CD8-positive, alpha-beta memory T cell (primary cell): ENCODE measurements around the gene ONECUT2. TPM values are rescaled to one million over a fixed set of nuclear protein-coding genes. Genes with fewer than 3 reads are reported as not detected.

Experiments used
- CTCF ChIA-PET: fragments of 350-600 bp; sonication (Branson Sonifier 250); formaldehyde crosslinking; loops from one replicate; lab custom pipeline; 2021; ENCODE audit warnings: antibody characterized with exemption; lab: Charles Lee
- POLR2A ChIA-PET: fragments of 350-600 bp; sonication (Branson Sonifier 250); formaldehyde crosslinking; loops from one replicate; lab custom pipeline; 2021; ENCODE audit warnings: antibody characterized with exemption; lab: Charles Lee
- DNase-seq, 5 donors: peaks; one replicate each; pipeline versions ENCODE4 v3.0.0 to v3.0.0-alpha.2; 2020 to 2022; ENCODE audit warnings: mixed read lengths in 1 of 5
- H3K27ac ChIP-seq: one replicate; pipeline ENCODE4 v1.7.0; 2013; ENCODE audit warnings: low read depth, mild to moderate bottlenecking, low read length, moderate library complexity
- H3K27me3 ChIP-seq: 2 replicates; pipeline ENCODE4 v1.7.0; 2013; ENCODE audit warnings: low read length, mild to moderate bottlenecking; ENCODE audit not compliant: insufficient read depth, poor library complexity, severe bottlenecking
- H3K36me3 ChIP-seq: 2 replicates; pipeline ENCODE4 v1.7.0; 2013; ENCODE audit warnings: mild to moderate bottlenecking, low read length, moderate library complexity; ENCODE audit not compliant: insufficient read depth
- H3K4me1 ChIP-seq: 2 replicates; pipeline ENCODE4 v1.7.0; 2013; ENCODE audit warnings: mild to moderate bottlenecking, low read length, moderate library complexity; ENCODE audit not compliant: insufficient read depth
- H3K4me3 ChIP-seq: 2 replicates; pipeline ENCODE4 v1.7.0; 2013; ENCODE audit warnings: mild to moderate bottlenecking, low read length
- H3K9me3 ChIP-seq: 2 replicates; pipeline ENCODE4 v1.7.0; 2013; ENCODE audit warnings: mild to moderate bottlenecking, low read length
- H3K27ac Mint-ChIP-seq, 8 donors: one replicate each; pipeline ENCODE4 v1.8.0; 2020 to 2021; ENCODE audit warnings: mixed read lengths in 8 of 8, mild to moderate bottlenecking in 6 of 8, inconsistent platforms in 3 of 8, moderate library complexity in 3 of 8
- H3K27me3 Mint-ChIP-seq, 2 donors: one replicate each; pipeline ENCODE4 v1.8.0; 2020 to 2021; ENCODE audit warnings: mixed read lengths in 2 of 2, mild to moderate bottlenecking in 1 of 2, moderate library complexity in 1 of 2
- H3K36me3 Mint-ChIP-seq, 3 donors: one replicate each; pipeline ENCODE4 v1.8.0; 2020 to 2021; ENCODE audit warnings: mixed read lengths in 3 of 3, inconsistent platforms in 1 of 3, mild to moderate bottlenecking in 1 of 3
- H3K4me1 Mint-ChIP-seq, 3 donors: one replicate each; pipeline ENCODE4 v1.8.0; 2020 to 2021; ENCODE audit warnings: mixed read lengths in 3 of 3, inconsistent platforms in 1 of 3, mild to moderate bottlenecking in 1 of 3
- H3K4me3 Mint-ChIP-seq, 7 donors: one replicate each; pipeline ENCODE4 v1.8.0; 2020 to 2021; ENCODE audit warnings: mixed read lengths in 7 of 7, mild to moderate bottlenecking in 6 of 7, moderate library complexity in 4 of 7, inconsistent platforms in 2 of 7
- H3K9me3 Mint-ChIP-seq, 5 donors: one replicate each; pipeline ENCODE4 v1.8.0; 2020 to 2022; ENCODE audit warnings: mixed read lengths in 5 of 5, mild to moderate bottlenecking in 3 of 5, moderate library complexity in 2 of 5, inconsistent platforms in 1 of 5
- polyA plus RNA-seq: library from polyadenylated mRNA; unstranded; fragments of 300-500 nt; fragmentation: Illumina TruSeq; gene quantifications from one replicate; pipeline ENCODE4 v1.2.3, GENCODE V29; 2021
- total RNA-seq, 2 experiments: library from RNA; stranded (reverse); gene quantifications; one replicate each; pipeline ENCODE4 v1.2.3, GENCODE V29; 2021

ONECUT2 gene
- total and polyA plus RNA-seq, 3 experiments from 2014 or later = not detected

DNA sequence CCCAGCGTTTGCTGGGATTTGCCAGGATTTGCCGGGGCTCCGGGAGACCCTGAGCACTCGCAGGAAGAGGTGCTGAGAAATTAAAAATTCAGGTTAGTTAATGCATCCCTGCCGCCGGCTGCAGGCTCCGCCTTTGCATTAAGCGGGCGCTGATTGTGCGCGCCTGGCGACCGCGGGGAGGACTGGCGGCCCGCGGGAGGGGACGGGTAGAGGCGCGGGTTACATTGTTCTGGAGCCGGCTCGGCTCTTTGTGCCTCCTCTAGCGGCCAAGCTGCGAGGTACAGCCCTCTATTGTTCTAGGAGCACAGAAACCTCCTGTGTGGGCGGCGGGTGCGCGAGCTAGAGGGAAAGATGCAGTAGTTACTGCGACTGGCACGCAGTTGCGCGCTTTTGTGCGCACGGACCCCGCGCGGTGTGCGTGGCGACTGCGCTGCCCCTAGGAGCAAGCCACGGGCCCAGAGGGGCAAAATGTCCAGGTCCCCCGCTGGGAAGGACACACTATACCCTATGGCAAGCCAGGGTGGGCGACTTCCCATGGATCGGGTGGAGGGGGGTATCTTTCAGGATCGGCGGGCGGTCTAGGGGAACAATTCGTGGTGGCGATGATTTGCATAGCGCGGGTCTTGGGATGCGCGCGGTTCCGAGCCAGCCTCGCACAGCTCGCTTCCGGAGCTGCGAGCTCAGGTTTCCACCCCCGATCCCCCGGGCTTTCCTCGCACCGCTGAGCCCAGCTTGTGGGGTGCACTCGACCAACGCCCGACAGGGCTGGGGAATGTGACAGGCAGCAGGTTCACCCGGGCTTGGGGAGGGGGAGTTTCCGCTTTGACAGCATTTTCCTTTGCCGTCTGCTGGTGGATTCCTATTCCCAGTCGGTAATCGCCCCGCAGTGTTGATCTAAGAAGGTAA lies 2.8 kb downstream of the ONECUT2 start:
- H3K27ac Mint-ChIP-seq = peak overlapping the region in 1 of 8 donors; percentile 30
- no peak overlapping the region for H3K27ac ChIP-seq
- no peak overlapping the region for H3K4me3 ChIP-seq
- H3K27me3 ChIP-seq = peaks cover 58% of the 10 kb centered on the region
- ChIA-PET CTCF (no interaction called here), POLR2A (no interaction called here)
- peaks cover 71 to 83% of the 10 kb centered on the region in 2 donors for H3K27me3 Mint-ChIP-seq
- DNase-seq = no peak
- no peaks in the 10 kb centered on the region for H3K9me3 ChIP-seq
- peak overlapping the region in 4 of 7 donors; percentile 9 to 60 (median 26) for H3K4me3 Mint-ChIP-seq
- H3K9me3 Mint-ChIP-seq = peaks cover 0 to 14% (median 2%) of the 10 kb centered on the region in 5 donors
- no peaks in the 10 kb centered on the region for H3K36me3 Mint-ChIP-seq
- H3K36me3 ChIP-seq = no peaks in the 10 kb centered on the region
- H3K4me1 Mint-ChIP-seq = peaks cover 33 to 55% (median 36%) of the 10 kb centered on the region in 3 donors
- H3K4me1 ChIP-seq = peaks cover 12% of the 10 kb centered on the region

- no peak overlapping the region for H3K27ac ChIP-seq
- Mint-ChIP-seq H3K4me3 (peak overlapping the region in 5 of 7 donors; percentile 9 to 52 (median 28)), H3K27ac (peak overlapping the region in 1 of 8 donors; percentile 30), H3K4me1 (peaks cover 30 to 55% (median 33%) of the 10 kb centered on the region in 3 donors), H3K27me3 (peaks cover 67 to 83% of the 10 kb centered on the region in 2 donors), H3K36me3 (no peaks in the 10 kb centered on the region), H3K9me3 (peaks cover 0 to 8% (median 2%) of the 10 kb centered on the region in 5 donors)
- CTCF ChIA-PET = no interaction called here
- POLR2A ChIA-PET = no interaction called here
- DNase-seq = no peak
- no peaks in the 10 kb centered on the region for H3K9me3 ChIP-seq
- no peak overlapping the region for H3K4me3 ChIP-seq
- peaks cover 12% of the 10 kb centered on the region for H3K4me1 ChIP-seq
- peaks cover 52% of the 10 kb centered on the region for H3K27me3 ChIP-seq
- no peaks in the 10 kb centered on the region for H3K36me3 ChIP-seq
Measured at GRCh38 chr18:57438743-57439608, 3.8 kb downstream of the ONECUT2 start.

DNA sequence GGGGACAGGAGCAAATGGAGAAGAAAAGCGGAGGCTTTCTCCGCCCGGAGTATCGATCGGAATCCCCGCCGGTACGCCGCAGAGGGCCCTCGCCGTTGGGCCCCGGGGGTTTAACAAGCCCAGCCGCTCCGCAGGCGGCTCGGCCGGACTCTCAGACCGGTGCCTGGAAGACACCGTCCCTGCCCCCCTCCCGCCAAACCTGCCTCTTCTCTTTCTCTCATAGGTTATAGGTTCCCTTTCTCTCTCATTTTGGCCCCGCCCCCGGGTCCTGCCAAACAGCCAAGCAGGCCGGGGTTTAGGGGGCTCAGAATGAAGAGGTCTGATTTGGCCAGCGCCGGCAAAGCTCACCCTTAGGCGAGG lies 4.4 kb downstream of the ONECUT2 start:
- no peaks in the 10 kb centered on the region for H3K36me3 ChIP-seq
- no peak overlapping the region for H3K27ac Mint-ChIP-seq
- H3K4me3 ChIP-seq = no peak overlapping the region
- peaks cover 9% of the 10 kb centered on the region for H3K4me1 ChIP-seq
- H3K36me3 Mint-ChIP-seq = no peaks in the 10 kb centered on the region
- DNase-seq = no peak
- peak overlapping the region in 2 of 7 donors; percentile 9 to 52 for H3K4me3 Mint-ChIP-seq
- POLR2A ChIA-PET = no interaction called here
- peaks cover 27 to 51% (median 27%) of the 10 kb centered on the region in 3 donors for H3K4me1 Mint-ChIP-seq
- H3K9me3 Mint-ChIP-seq = peaks cover 0 to 6% (median 2%) of the 10 kb centered on the region in 5 donors
- peaks cover 49% of the 10 kb centered on the region for H3K27me3 ChIP-seq
- no peak overlapping the region for H3K27ac ChIP-seq
- no peaks in the 10 kb centered on the region for H3K9me3 ChIP-seq
- peaks cover 66 to 82% of the 10 kb centered on the region in 2 donors for H3K27me3 Mint-ChIP-seq
- CTCF ChIA-PET = no interaction called here

- Histone ChIP-seq H3K9me3 (no peaks in the 10 kb centered on the region), H3K27ac (no peak overlapping the region), H3K27me3 (peaks cover 46% of the 10 kb centered on the region), H3K36me3 (no peaks in the 10 kb centered on the region), H3K4me1 (peaks cover 7% of the 10 kb centered on the region), H3K4me3 (no peak overlapping the region)
- CTCF ChIA-PET = no interaction called here
- Mint-ChIP-seq H3K4me3 (peak overlapping the region in 1 of 7 donors; percentile 66), H3K9me3 (peaks cover 0 to 7% (median 2%) of the 10 kb centered on the region in 5 donors), H3K27ac (peak overlapping the region in 1 of 8 donors; percentile 86), H3K27me3 (peaks cover 70 to 82% of the 10 kb centered on the region in 2 donors), H3K36me3 (no peaks in the 10 kb centered on the region), H3K4me1 (peaks cover 25 to 47% (median 26%) of the 10 kb centered on the region in 3 donors)
- DNase-seq = no peak
- POLR2A ChIA-PET = no interaction called here
Measured at GRCh38 chr18:57439985-57440330, 4.8 kb downstream of the ONECUT2 start.

GRCh38 chr18:57440331-57441070 lies 5.3 kb downstream of the ONECUT2 start:
- ChIA-PET CTCF (no interaction called here), POLR2A (no interaction called here)
- Mint-ChIP-seq H3K4me1 (peaks cover 25 to 46% (median 26%) of the 10 kb centered on the region in 3 donors), H3K36me3 (no peaks in the 10 kb centered on the region), H3K27ac (no peak overlapping the region), H3K27me3 (peaks cover 74 to 88% of the 10 kb centered on the region in 2 donors), H3K9me3 (peaks cover 0 to 7% (median 2%) of the 10 kb centered on the region in 5 donors), H3K4me3 (peak overlapping the region in 1 of 7 donors; percentile 66)
- H3K36me3 ChIP-seq = no peaks in the 10 kb centered on the region
- no peaks in the 10 kb centered on the region for H3K9me3 ChIP-seq
- H3K27me3 ChIP-seq = peaks cover 44% of the 10 kb centered on the region
- DNase-seq = no peak
- H3K4me3 ChIP-seq = no peak overlapping the region
- H3K27ac ChIP-seq = no peak overlapping the region
- peaks cover 7% of the 10 kb centered on the region for H3K4me1 ChIP-seq

DNA sequence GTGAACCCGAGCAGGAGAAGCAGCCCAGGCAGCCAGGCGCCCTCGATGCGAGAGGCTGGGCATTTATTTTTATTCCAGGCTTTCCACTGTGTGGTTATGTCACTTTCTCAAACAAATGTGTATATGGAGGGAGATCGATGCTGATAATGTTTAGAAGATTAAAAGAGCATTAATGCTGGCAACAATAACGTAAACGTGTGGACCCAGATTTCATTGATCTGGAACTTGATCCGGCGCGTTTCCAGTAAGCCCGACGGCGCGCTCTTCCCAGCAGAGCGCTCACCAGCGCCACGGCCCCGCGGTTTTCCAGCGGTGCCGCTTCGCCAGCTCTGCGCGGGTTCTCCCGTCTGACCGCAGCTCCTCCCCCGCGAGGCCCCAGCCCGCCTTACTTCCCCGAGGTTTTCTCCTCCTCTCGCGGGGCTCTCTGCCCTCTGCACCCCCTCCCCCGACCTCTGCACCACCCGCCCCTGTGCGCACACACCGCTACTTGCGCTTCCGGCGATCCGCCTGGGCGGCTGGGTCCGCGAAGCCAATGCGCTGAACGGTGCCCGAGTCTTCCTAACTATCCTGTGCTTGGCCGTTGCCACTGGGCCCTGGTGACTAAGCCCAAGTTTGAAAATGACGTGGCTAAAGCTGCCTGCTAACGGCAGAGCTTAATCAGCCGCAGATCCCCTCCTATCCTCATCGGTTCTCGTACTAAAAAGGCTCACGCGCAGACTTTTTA lies 6.1 kb downstream of the ONECUT2 start:
- ChIA-PET CTCF (no interaction called here), POLR2A (no interaction called here)
- H3K27me3 Mint-ChIP-seq = peaks cover 77 to 90% of the 10 kb centered on the region in 2 donors
- Histone ChIP-seq H3K9me3 (no peaks in the 10 kb centered on the region), H3K27me3 (peaks cover 44% of the 10 kb centered on the region), H3K4me1 (peaks cover 7% of the 10 kb centered on the region), H3K36me3 (no peaks in the 10 kb centered on the region), H3K27ac (no peak overlapping the region), H3K4me3 (no peak overlapping the region)
- H3K4me1 Mint-ChIP-seq = peaks cover 24 to 42% (median 25%) of the 10 kb centered on the region in 3 donors
- no peak overlapping the region for H3K27ac Mint-ChIP-seq
- H3K4me3 Mint-ChIP-seq = no peak overlapping the region
- H3K36me3 Mint-ChIP-seq = no peaks in the 10 kb centered on the region
- peaks cover 0 to 7% (median 2%) of the 10 kb centered on the region in 5 donors for H3K9me3 Mint-ChIP-seq
- no peak for DNase-seq

- H3K9me3 ChIP-seq = no peaks in the 10 kb centered on the region
- Mint-ChIP-seq H3K4me3 (no peak overlapping the region), H3K27ac (no peak overlapping the region), H3K36me3 (no peaks in the 10 kb centered on the region), H3K4me1 (peaks cover 13 to 25% (median 15%) of the 10 kb centered on the region in 3 donors), H3K27me3 (peaks cover 69 to 77% of the 10 kb centered on the region in 2 donors), H3K9me3 (peaks cover 0 to 7% (median 2%) of the 10 kb centered on the region in 5 donors)
- H3K36me3 ChIP-seq = no peaks in the 10 kb centered on the region
- H3K27ac ChIP-seq = no peak overlapping the region
- no peak overlapping the region for H3K4me3 ChIP-seq
- H3K4me1 ChIP-seq = no peaks in the 10 kb centered on the region
- H3K27me3 ChIP-seq = peaks cover 33% of the 10 kb centered on the region
- no peak for DNase-seq
- ChIA-PET CTCF (no interaction called here), POLR2A (no interaction called here)
Measured at GRCh38 chr18:57443247-57443646, 8.1 kb downstream of the ONECUT2 start.
